DMS153 treated with DMSO at 0.1 percent for 48 hours (cell line): ENCODE data around the gene ZNG1A.
"Not testable (repeated sequence)": the region's sequence is repeated elsewhere in the genome, so short reads cannot be mapped to it uniquely, and the experiment has no call there.

Experiments
- DNase-seq: peaks from one replicate; lab custom pipeline; 2025; ENCODE audit not compliant: unreplicated experiment; lab: John Stamatoyannopoulos, UW

Gene ZNG1A

GRCh38 chr9:178140-178825, 573 bp downstream of the ZNG1A start:
- not testable (repeated sequence) for DNase-seq

- DNase-seq, result not testable (repeated sequence)
Measured at GRCh38 chr9:169757-170156, 9.1 kb downstream of the ZNG1A start.

- DNase-seq, result not testable (repeated sequence)
Measured at GRCh38 chr9:159871-160270, 19.0 kb downstream of the ZNG1A start.

- DNase-seq, result not testable (repeated sequence)
Measured at GRCh38 chr9:151173-151572, 27.7 kb downstream of the ZNG1A start.

GRCh38 chr9:139880-140279, 39.0 kb downstream of the ZNG1A start:
- DNase-seq, result not testable (repeated sequence)

- DNase-seq, result not testable (repeated sequence)
Measured at GRCh38 chr9:117995-118467, 60.8 kb downstream of the ZNG1A start, which contains the start of gene FOXD4. TSS of gene FOXD4 (minus strand) at chr9:118417. CDS start at chr9:118119, 298 bp downstream.

GRCh38 chr9:117144-117994, 61.5 kb downstream of the ZNG1A start:
- DNase-seq, result not testable (repeated sequence)

- DNase-seq, result not testable (repeated sequence)
Measured at GRCh38 chr9:116239-117077, 62.4 kb downstream of the ZNG1A start.

- not testable (repeated sequence) for DNase-seq
Measured at GRCh38 chr9:115118-115451, 63.8 kb downstream of the ZNG1A start.

GRCh38 chr9:114267-115117, 64.4 kb downstream of the ZNG1A start:
- not testable (repeated sequence) for DNase-seq

- DNase-seq, result not testable (repeated sequence)
Measured at GRCh38 chr9:113468-114266, 65.2 kb downstream of the ZNG1A start.

GRCh38 chr9:112589-113467, 66.0 kb downstream of the ZNG1A start:
- not testable (repeated sequence) for DNase-seq

GRCh38 chr9:110672-111071, 68.2 kb downstream of the ZNG1A start:
- DNase-seq, result not testable (repeated sequence)

GRCh38 chr9:109540-109939, 69.3 kb downstream of the ZNG1A start:
- DNase-seq, result not testable (repeated sequence)

GRCh38 chr9:108742-109495, 69.9 kb downstream of the ZNG1A start:
- DNase-seq, result not testable (repeated sequence)

GRCh38 chr9:105991-106390, 72.9 kb downstream of the ZNG1A start:
- DNase-seq, result not testable (repeated sequence)

- DNase-seq, result not testable (repeated sequence)
Measured at GRCh38 chr9:100430-100829, 78.4 kb downstream of the ZNG1A start.

GRCh38 chr9:99867-100266, 79.0 kb downstream of the ZNG1A start:
- not testable (repeated sequence) for DNase-seq
